NT2/D1 (cell line): ENCODE measurements around the gene TULP3.

Source experiments
- YY1 ChIP-seq: IDR thresholded peaks from 2 replicates; pipeline ENCODE4 v1.6.1; 2011; ENCODE audit not compliant: insufficient read length, insufficient read depth
- ZNF274 ChIP-seq: IDR thresholded peaks from 2 replicates; pipeline ENCODE4 v1.6.1; 2011; ENCODE audit warnings: mild to moderate bottlenecking, low read depth, low read length

DNA sequence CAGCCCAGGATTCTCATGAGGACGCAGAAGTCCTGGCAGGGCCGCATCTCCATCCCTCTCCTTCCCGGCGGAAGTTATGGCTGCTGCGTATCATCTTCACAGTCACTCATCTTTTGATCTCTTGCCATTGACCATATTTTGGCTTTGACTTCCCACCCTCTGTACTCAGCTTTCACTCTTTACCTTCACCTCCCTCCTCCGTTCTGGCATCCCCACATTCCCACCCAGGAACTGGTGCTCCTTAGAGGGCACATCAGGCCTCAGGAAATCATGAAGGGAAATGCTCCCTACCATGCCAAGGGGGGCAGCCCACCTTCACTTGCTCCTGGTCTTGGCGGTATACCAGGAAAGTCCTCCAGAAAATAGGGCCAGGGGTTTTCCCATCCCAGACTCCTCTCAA lies 35.1 kb upstream of the TULP3 start:
- TF ChIP-seq YY1 (no peak), ZNF274 (no peak)
